HG03469 (cell line): ENCODE measurements around the gene ADGRG3.

Experiments
- ATAC-seq: cut with Tn5 transposase; IDR thresholded peaks from one replicate; pipeline ENCODE4 v1.9.1; 2021; ENCODE audit warnings: mild to moderate bottlenecking, moderate library complexity, moderate number of reproducible peaks; ENCODE audit not compliant: unreplicated experiment

Gene ADGRG3

GRCh38 chr16:57679016-57679415, 10.9 kb downstream of the ADGRG3 start:
- no peak for ATAC-seq

DNA sequence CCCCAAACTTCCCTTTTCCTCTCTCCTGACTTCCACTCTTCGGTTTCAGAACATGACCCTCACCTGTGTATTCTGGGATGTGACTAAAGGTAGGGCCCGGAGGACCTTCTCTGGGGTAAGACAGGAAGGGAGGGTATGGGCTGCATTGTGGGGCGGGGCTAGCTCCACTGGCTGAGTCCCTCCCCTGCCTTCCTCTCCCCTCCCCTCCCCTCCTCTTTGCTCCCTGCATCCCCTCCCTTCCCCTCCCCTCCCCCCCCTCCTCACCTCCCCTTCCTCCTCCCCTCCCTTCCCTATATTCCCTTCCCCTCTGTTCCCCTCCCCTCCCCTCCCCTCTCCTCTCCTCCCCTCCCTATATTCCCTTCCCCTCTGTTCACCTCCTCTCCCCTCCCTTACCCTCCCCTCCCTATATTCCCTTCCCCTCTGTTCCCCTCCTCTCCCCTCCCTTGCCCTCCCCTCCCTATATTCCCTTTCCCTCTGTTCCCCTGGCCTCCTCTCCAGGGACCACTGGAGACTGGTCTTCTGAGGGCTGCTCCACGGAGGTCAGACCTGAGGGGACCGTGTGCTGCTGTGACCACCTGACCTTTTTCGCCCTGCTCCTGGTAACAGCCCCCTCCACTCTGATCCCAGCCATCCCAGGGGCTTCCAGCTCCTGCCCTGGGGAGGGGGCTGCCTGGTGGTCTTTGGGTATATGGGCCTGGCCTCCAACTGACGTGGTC, 11.8 kb downstream of the ADGRG3 start:
- ATAC-seq, result no peak

GRCh38 chr16:57680842-57681375, 12.8 kb downstream of the ADGRG3 start:
- ATAC-seq, result no peak

DNA sequence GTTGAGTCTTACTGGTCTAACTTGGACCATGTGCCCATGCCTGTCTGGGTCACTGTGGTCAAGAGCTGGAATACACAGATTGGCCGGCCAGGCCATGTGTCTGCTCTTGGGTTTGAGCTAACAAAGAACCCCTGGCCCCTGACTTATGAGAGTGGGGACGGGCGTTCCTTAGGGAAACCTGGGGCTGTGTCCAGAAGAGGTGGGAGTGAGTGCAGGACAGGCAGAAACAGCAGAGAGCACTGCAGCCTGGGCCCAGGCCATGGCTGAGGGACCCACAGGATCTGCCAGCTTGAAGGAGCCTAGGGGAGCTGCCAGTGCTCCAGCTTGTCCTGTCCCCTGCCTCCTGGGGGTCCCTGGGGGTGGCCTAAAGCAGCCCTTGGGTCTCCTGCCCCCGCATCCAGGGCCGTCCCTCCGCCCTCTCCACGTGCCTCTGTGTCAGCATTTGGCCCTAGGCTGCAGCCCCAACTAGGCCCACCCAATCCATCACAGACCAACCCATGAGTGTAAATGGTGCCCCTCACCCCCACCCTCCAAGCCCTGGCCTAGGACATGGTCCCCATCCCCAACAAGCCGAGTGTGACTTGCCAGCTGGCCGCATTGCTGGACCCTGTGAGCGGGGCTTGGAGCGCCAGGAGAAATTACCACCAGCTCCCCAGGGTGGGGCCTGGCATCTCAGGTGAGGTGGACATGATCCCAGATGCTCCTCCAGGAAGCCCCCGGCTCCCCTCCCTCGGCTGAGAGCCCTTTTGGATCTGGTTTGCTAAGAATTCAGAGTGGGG, 14.0 kb downstream of the ADGRG3 start:
- ATAC-seq, result no peak

DNA sequence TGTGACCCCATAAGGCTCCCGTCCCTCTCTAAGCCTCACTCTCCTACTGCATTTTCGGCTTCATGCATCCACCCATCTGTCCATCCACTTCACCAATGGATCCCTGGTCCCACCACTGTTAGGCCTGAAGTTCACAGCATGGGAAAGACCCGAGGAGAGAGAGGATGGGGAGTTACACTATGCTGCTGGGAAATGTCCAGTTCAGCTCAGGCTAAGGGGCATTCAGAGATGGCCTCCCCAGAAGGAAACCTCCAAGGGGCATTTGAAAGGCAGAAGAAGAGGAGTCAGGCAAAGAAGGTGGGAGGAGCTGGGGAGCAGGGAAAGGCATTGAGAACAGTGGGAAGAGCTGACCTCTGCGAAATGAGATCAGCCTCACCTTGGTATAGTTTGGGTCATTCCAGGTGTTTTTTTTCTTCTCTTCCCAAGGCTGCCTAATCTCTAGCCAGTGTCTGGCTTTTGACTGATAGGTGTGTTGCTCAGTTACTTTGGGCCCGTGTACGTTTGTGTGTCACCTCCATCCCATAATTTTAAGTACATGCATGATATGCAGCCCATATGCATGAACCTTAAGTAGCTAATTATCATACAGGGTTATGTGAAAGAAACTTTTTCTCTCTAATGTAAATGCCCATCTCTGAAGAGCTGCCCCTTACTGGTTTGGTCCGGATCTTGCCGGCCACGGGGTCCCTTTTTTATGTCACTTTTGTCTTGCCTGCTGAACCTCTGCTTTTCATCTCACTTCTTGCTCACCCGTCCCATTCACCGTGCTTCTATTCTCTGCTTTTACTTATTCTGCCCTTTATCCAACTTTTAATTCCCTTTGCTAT, 14.9 kb downstream of the ADGRG3 start:
- no peak for ATAC-seq

DNA sequence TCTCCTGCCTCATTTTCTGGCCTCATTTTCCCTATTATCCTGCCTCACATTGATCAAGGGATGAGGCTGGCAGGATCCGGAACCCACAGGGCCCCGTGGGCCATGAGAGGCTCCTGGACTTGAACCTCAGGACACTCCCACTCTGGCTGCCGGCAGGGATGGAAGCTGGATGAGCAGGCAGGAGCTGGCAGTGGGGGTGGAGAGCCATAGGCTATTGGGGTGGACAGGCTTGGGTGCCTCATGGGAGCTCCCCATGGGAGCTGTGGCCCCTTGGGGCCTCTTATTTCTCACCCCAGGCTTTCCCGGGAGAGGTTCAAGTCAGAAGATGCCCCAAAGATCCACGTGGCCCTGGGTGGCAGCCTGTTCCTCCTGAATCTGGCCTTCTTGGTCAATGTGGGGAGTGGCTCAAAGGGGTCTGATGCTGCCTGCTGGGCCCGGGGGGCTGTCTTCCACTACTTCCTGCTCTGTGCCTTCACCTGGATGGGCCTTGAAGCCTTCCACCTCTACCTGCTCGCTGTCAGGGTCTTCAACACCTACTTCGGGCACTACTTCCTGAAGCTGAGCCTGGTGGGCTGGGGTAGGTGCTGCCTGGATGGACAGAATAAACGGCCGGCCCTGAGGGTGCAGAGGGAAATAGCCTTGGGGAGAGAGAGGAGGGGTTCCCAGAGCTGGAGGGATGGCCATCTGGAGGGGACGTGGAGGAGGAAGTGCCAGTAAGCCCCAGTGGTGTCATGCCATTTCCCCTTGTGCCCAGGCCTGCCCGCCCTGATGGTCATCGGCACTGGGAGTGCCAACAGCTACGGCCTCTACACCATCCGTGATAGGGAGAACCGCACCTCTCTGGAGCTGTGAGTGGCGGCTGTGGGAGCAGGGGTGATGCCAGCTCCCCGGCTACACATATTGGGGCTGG, 15.8 kb downstream of the ADGRG3 start:
- no peak for ATAC-seq

- ATAC-seq, result no peak
These were observed 16.7 kb downstream of the ADGRG3 start for GRCh38 chr16:57684626-57685358.

- no peak for ATAC-seq
These were observed 17.5 kb downstream of the ADGRG3 start for GRCh38 chr16:57685633-57686032.

- ATAC-seq, result no peak
These were observed 18.5 kb downstream of the ADGRG3 start for GRCh38 chr16:57686577-57686976.

GRCh38 chr16:57687363-57687929, 19.3 kb downstream of the ADGRG3 start:
- ATAC-seq, result no peak

DNA sequence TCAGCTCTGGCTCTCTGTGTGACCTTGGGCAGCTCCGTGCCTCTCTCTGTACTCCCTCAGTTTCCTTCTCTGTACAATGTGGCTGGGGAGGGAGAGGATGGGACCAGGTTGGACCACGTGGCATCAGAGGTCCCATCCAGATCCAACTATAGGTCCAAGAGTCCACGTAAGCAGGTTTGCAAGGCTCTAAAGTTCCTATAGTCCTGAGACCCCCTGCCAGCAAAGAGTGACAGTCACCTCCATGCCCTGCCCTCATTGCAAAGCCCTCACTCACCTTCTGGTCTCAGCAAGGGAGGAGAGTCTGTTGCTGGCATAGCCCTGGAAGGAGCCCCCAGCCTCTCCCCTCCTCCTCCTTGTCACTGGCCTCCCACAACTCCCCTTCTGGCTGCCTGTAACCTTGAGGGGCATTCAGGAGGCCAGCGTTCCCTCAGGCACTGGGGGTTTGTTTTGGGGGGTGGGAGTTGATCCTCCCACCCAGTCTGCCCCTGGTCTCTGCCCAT, 20.4 kb downstream of the ADGRG3 start:
- no peak for ATAC-seq

DNA sequence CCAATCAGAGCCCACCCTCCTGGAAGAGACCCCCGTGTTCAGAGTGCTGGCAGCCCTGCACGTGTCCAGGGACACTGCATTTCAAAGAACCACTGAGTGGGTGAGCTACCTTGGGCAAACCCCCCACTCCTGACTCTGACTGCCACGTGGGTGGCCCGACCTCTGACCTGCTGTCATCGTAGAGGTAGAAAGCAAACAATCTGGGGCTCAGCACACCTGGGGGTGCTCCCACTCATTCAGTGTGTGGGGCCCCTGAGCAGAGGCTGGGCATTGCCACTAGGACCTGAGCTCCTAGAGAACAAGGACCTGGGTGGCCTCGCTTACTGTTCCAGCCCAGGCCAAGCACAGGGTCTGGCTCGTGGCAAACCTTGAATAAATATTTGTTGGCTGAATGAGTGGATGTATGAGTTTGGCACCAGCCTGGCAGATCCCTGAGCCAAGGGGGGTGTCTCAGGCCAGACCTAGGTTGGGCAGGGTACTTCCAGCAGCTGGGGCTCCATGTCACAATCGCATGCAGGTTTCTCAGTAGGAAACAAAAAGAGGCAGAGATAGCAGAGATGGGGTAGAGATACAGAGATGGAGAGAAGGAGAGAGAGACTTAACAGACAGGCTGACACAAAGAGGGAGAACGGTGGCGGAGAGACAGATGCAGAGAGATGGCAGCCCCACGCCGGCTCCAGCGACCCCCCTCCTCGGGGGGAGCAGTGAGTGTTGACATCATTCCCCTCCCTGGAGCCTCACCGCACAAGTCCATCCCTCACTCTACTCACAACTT, 21.1 kb downstream of the ADGRG3 start:
- no peak for ATAC-seq

GRCh38 chr16:57689762-57690558, 21.9 kb downstream of the ADGRG3 start:
- peak; percentile 46 for ATAC-seq

- no peak for ATAC-seq
These were observed 22.8 kb downstream of the ADGRG3 start for GRCh38 chr16:57690782-57691471.

DNA sequence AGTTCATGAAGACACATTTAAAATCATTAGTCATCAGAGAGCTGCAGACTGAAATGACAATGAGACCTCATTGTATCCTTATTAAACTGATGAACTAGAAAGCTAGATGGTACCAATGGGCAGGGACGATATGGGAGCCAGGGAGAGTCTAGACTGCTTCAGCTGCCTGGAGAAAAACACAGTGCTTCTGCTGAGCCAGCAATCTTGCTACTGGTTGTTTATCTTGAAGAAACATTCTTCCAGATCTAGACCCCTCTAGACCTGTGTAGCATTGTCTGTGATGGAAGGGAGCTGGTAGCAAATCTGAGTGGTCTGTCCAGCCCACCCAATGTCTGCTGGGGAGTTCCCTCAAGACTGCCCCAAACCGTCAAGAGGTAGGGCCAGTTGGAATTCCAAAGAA, 24.5 kb downstream of the ADGRG3 start:
- ATAC-seq, result no peak

GRCh38 chr16:57693550-57693949, 25.4 kb downstream of the ADGRG3 start:
- no peak for ATAC-seq

- no peak for ATAC-seq
These were observed 26.2 kb downstream of the ADGRG3 start for GRCh38 chr16:57694231-57694724.
